Measurements from ENCODE around the gene GOLGA2.
"Not testable (repeated sequence)": the region's sequence is repeated elsewhere in the genome, so short reads cannot be mapped to it uniquely, and the experiment has no call there.

The GOLGA2 gene

GRCh38 chr9:128293091-128293490 is 17.3 kb upstream of the GOLGA2 start:
- H3K4me1 ChIP-seq (ENCODE audit: control insufficient read depth in 5 of 5, insufficient read depth in 5 of 5, low read length in 5 of 5), result peaks cover 0 to 4% (median 0%) of the 10 kb centered on the region in 5 donors
- no peak overlapping the region for H3K4me3 ChIP-seq (ENCODE audit: low read depth in 1 of 5, low read length in 5 of 5)
- H3K9ac ChIP-seq (ENCODE audit: low read length in 5 of 5), result no peak overlapping the region
- no peaks in the 10 kb centered on the region for H3K27me3 ChIP-seq (ENCODE audit: control insufficient read depth in 5 of 5, insufficient read depth in 4 of 5, low read length in 5 of 5)
- H3K27ac ChIP-seq (ENCODE audit: low read depth, low read length), result no peak overlapping the region
- H3K9me3 ChIP-seq (ENCODE audit: control insufficient read depth in 5 of 5, low read length in 5 of 5), result no peaks in the 10 kb centered on the region
- peaks cover 0 to 13% (median 11%) of the 10 kb centered on the region in 5 donors for H3K36me3 ChIP-seq (ENCODE audit: control insufficient read depth in 5 of 5, insufficient read depth in 5 of 5, low read length in 5 of 5)

- Histone ChIP-seq H3K27me3 (ENCODE audit: control insufficient read depth in 5 of 5, insufficient read depth in 4 of 5, low read length in 5 of 5) (no peaks in the 10 kb centered on the region), H3K27ac (ENCODE audit: low read depth, low read length) (no peak overlapping the region), H3K36me3 (ENCODE audit: control insufficient read depth in 5 of 5, insufficient read depth in 5 of 5, low read length in 5 of 5) (peaks cover 0 to 15% (median 14%) of the 10 kb centered on the region in 5 donors), H3K9ac (ENCODE audit: low read length in 5 of 5) (no peak overlapping the region), H3K4me1 (ENCODE audit: control insufficient read depth in 5 of 5, insufficient read depth in 5 of 5, low read length in 5 of 5) (peaks cover 0 to 4% (median 0%) of the 10 kb centered on the region in 5 donors), H3K9me3 (ENCODE audit: control insufficient read depth in 5 of 5, low read length in 5 of 5) (no peaks in the 10 kb centered on the region), H3K4me3 (ENCODE audit: low read depth in 1 of 5, low read length in 5 of 5) (no peak overlapping the region)
Measured at GRCh38 chr9:128292009-128292408, 16.2 kb upstream of the GOLGA2 start.

- Histone ChIP-seq H3K9ac (ENCODE audit: low read length in 5 of 5) (no peak overlapping the region), H3K27me3 (ENCODE audit: control insufficient read depth in 5 of 5, insufficient read depth in 4 of 5, low read length in 5 of 5) (no peaks in the 10 kb centered on the region), H3K4me1 (ENCODE audit: control insufficient read depth in 5 of 5, insufficient read depth in 5 of 5, low read length in 5 of 5) (no peaks in the 10 kb centered on the region), H3K4me3 (ENCODE audit: low read depth in 1 of 5, low read length in 5 of 5) (no peak overlapping the region), H3K36me3 (ENCODE audit: control insufficient read depth in 5 of 5, insufficient read depth in 5 of 5, low read length in 5 of 5) (peaks cover 0 to 35% (median 29%) of the 10 kb centered on the region in 5 donors), H3K9me3 (ENCODE audit: control insufficient read depth in 5 of 5, low read length in 5 of 5) (no peaks in the 10 kb centered on the region), H3K27ac (ENCODE audit: low read depth, low read length) (no peak overlapping the region)
Measured at GRCh38 chr9:128288273-128289004, 12.6 kb upstream of the GOLGA2 start.

GRCh38 chr9:128286440-128286839 is 10.6 kb upstream of the GOLGA2 start:
- Histone ChIP-seq H3K9me3 (ENCODE audit: control insufficient read depth in 5 of 5, low read length in 5 of 5) (no peaks in the 10 kb centered on the region), H3K9ac (ENCODE audit: low read length in 5 of 5) (no peak overlapping the region), H3K27me3 (ENCODE audit: control insufficient read depth in 5 of 5, insufficient read depth in 4 of 5, low read length in 5 of 5) (no peaks in the 10 kb centered on the region), H3K4me3 (ENCODE audit: low read depth in 1 of 5, low read length in 5 of 5) (no peak overlapping the region), H3K36me3 (ENCODE audit: control insufficient read depth in 5 of 5, insufficient read depth in 5 of 5, low read length in 5 of 5) (peaks cover 0 to 35% (median 29%) of the 10 kb centered on the region in 5 donors), H3K27ac (ENCODE audit: low read depth, low read length) (no peak overlapping the region), H3K4me1 (ENCODE audit: control insufficient read depth in 5 of 5, insufficient read depth in 5 of 5, low read length in 5 of 5) (no peaks in the 10 kb centered on the region)

- Histone ChIP-seq H3K9ac (ENCODE audit: low read length in 5 of 5) (no peak overlapping the region), H3K27ac (ENCODE audit: low read depth, low read length) (no peak overlapping the region), H3K36me3 (ENCODE audit: control insufficient read depth in 5 of 5, insufficient read depth in 5 of 5, low read length in 5 of 5) (peaks cover 0 to 35% (median 29%) of the 10 kb centered on the region in 5 donors), H3K9me3 (ENCODE audit: control insufficient read depth in 5 of 5, low read length in 5 of 5) (no peaks in the 10 kb centered on the region), H3K27me3 (ENCODE audit: control insufficient read depth in 5 of 5, insufficient read depth in 4 of 5, low read length in 5 of 5) (no peaks in the 10 kb centered on the region), H3K4me3 (ENCODE audit: low read depth in 1 of 5, low read length in 5 of 5) (no peak overlapping the region), H3K4me1 (ENCODE audit: control insufficient read depth in 5 of 5, insufficient read depth in 5 of 5, low read length in 5 of 5) (peaks cover 0 to under 1% (median 0%) of the 10 kb centered on the region in 5 donors)
Measured at GRCh38 chr9:128285033-128285784, 9.4 kb upstream of the GOLGA2 start.

- H3K4me1 ChIP-seq (ENCODE audit: control insufficient read depth in 5 of 5, insufficient read depth in 5 of 5, low read length in 5 of 5), result peaks cover 0 to 14% (median 3%) of the 10 kb centered on the region in 5 donors
- H3K4me3 ChIP-seq (ENCODE audit: low read depth in 1 of 5, low read length in 5 of 5), result no peak overlapping the region
- no peaks in the 10 kb centered on the region for H3K9me3 ChIP-seq (ENCODE audit: control insufficient read depth in 5 of 5, low read length in 5 of 5)
- no peak overlapping the region for H3K27ac ChIP-seq (ENCODE audit: low read depth, low read length)
- H3K9ac ChIP-seq (ENCODE audit: low read length in 5 of 5), result no peak overlapping the region
- H3K27me3 ChIP-seq (ENCODE audit: control insufficient read depth in 5 of 5, insufficient read depth in 4 of 5, low read length in 5 of 5), result no peaks in the 10 kb centered on the region
- H3K36me3 ChIP-seq (ENCODE audit: control insufficient read depth in 5 of 5, insufficient read depth in 5 of 5, low read length in 5 of 5), result peaks cover 0 to 21% (median 17%) of the 10 kb centered on the region in 5 donors
Measured at GRCh38 chr9:128282500-128282899, 6.7 kb upstream of the GOLGA2 start.

- Histone ChIP-seq H3K27me3 (ENCODE audit: control insufficient read depth in 5 of 5, insufficient read depth in 4 of 5, low read length in 5 of 5) (no peaks in the 10 kb centered on the region), H3K36me3 (ENCODE audit: control insufficient read depth in 5 of 5, insufficient read depth in 5 of 5, low read length in 5 of 5) (peaks cover 0 to 3% (median 1%) of the 10 kb centered on the region in 5 donors), H3K9ac (ENCODE audit: low read length in 5 of 5) (no peak overlapping the region), H3K4me3 (ENCODE audit: low read depth in 1 of 5, low read length in 5 of 5) (no peak overlapping the region), H3K9me3 (ENCODE audit: control insufficient read depth in 5 of 5, low read length in 5 of 5) (no peaks in the 10 kb centered on the region), H3K4me1 (ENCODE audit: control insufficient read depth in 5 of 5, insufficient read depth in 5 of 5, low read length in 5 of 5) (peaks cover 0 to 27% (median 17%) of the 10 kb centered on the region in 5 donors), H3K27ac (ENCODE audit: low read depth, low read length) (no peak overlapping the region)
Measured at GRCh38 chr9:128280084-128280622, 4.3 kb upstream of the GOLGA2 start.

GRCh38 chr9:128279088-128280073 is 3.6 kb upstream of the GOLGA2 start:
- H3K4me1 ChIP-seq (ENCODE audit: control insufficient read depth in 5 of 5, insufficient read depth in 5 of 5, low read length in 5 of 5), result peaks cover 1 to 35% (median 25%) of the 10 kb centered on the region in 5 donors
- not testable (repeated sequence) for H3K27me3 ChIP-seq (ENCODE audit: control insufficient read depth in 5 of 5, insufficient read depth in 4 of 5, low read length in 5 of 5); H3K36me3 ChIP-seq (ENCODE audit: control insufficient read depth in 5 of 5, insufficient read depth in 5 of 5, low read length in 5 of 5); H3K27ac ChIP-seq (ENCODE audit: low read depth, low read length); H3K9ac ChIP-seq (ENCODE audit: low read length in 5 of 5); H3K9me3 ChIP-seq (ENCODE audit: control insufficient read depth in 5 of 5, low read length in 5 of 5)
- H3K4me3 ChIP-seq (ENCODE audit: low read depth in 1 of 5, low read length in 5 of 5), result peak overlapping the region in 1 of 5 donors; percentile 11

- H3K4me1 ChIP-seq (ENCODE audit: control insufficient read depth in 5 of 5, insufficient read depth in 5 of 5, low read length in 5 of 5), result peaks cover 1 to 42% (median 31%) of the 10 kb centered on the region in 5 donors
Measured at GRCh38 chr9:128276574-128277270, 915 bp upstream of the GOLGA2 start.

More at GRCh38 chr9:128276574-128277270, 915 bp upstream of the GOLGA2 start:
- Histone ChIP-seq H3K4me3 (ENCODE audit: low read depth in 1 of 5, low read length in 5 of 5) (peak overlapping the region; percentile 85 to 97 (median 88)), H3K27ac (ENCODE audit: low read depth, low read length) (peak overlapping the region; percentile 80), H3K27me3 (ENCODE audit: control insufficient read depth in 5 of 5, insufficient read depth in 4 of 5, low read length in 5 of 5) (no peaks in the 10 kb centered on the region), H3K9ac (ENCODE audit: low read length in 5 of 5) (peak overlapping the region; percentile 38 to 92 (median 90)), H3K9me3 (ENCODE audit: control insufficient read depth in 5 of 5, low read length in 5 of 5) (no peaks in the 10 kb centered on the region), H3K36me3 (ENCODE audit: control insufficient read depth in 5 of 5, insufficient read depth in 5 of 5, low read length in 5 of 5) (peaks cover 0 to 15% (median 12%) of the 10 kb centered on the region in 5 donors)

Data from subcutaneous abdominal adipose tissue (tissue), 5 donors.